Brain microvascular endothelial cell (primary cell): ENCODE data around the gene RNF38.

ENCODE experiments used
- DNase-seq: peaks from one replicate; pipeline ENCODE4 v3.0.0-alpha.2; 2020
- H3K27ac ChIP-seq: fragments of 250-450 bp; sonication (Bioruptor Pico); 2 replicates; pipeline ENCODE4 v1.5.1; 2020; ENCODE audit warnings: mild to moderate bottlenecking, moderate library complexity
- H3K27me3 ChIP-seq: fragments of 250-450 bp; sonication (Bioruptor Pico); replicated peaks from 2 replicates; pipeline ENCODE4 v1.5.1; 2020; ENCODE audit warnings: mild to moderate bottlenecking
- H3K36me3 ChIP-seq: fragments of 250-450 bp; sonication (Bioruptor Pico); replicated peaks from 2 replicates; pipeline ENCODE4 v1.5.1; 2020; ENCODE audit warnings: mild to moderate bottlenecking
- H3K4me3 ChIP-seq: 2 replicates; pipeline ENCODE4 v1.5.1; 2011; ENCODE audit warnings: low read depth, mild to moderate bottlenecking, control low read depth, low read length, moderate library complexity
- in situ Hi-C: cut with HindIII; loops from 2 replicates; pipeline ENCODE4 v1.10.0; 2017; ENCODE audit warnings: low sequenced_read_pairs, low pct_ligation_motif_present
- TF ChIP-seq, protein P1 (sequence below): IDR thresholded peaks from 2 replicates; pipeline ENCODE4 v1.5.1; 2011; ENCODE audit warnings: low read depth, mild to moderate bottlenecking, moderate library complexity, low read length, control low read depth, inconsistent platforms; ENCODE audit errors: missing control alignments

Gene RNF38

DNA sequence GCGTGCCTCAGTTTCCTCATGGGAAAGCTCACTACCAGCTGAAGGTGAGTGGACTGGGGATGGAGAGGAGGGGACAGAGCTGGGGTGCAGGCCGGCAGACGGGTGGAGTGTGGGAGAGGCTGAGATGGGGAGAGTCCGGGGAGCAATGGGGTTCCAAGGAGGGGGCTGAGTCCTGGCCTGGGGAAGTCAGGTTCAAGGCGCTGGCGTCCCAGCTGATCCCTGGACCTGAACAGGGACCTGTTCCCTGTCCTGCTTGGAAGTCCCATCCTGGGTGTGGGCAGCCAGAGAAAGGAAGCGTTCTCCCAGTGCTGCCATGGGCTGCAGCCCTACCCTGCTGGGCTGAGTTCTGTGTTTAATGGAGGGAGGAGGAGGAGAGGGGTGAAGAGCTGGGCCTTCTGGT, 80.9 kb downstream of the RNF38 start:
- H3K4me3 ChIP-seq, result no peak overlapping the region
- no peak overlapping the region for H3K27ac ChIP-seq
- no peaks in the 10 kb centered on the region for H3K27me3 ChIP-seq
- no peaks in the 10 kb centered on the region for H3K36me3 ChIP-seq
- in situ Hi-C loops, result no loop called here
- no peak for DNase-seq
- TF ChIP-seq, protein P1, sequence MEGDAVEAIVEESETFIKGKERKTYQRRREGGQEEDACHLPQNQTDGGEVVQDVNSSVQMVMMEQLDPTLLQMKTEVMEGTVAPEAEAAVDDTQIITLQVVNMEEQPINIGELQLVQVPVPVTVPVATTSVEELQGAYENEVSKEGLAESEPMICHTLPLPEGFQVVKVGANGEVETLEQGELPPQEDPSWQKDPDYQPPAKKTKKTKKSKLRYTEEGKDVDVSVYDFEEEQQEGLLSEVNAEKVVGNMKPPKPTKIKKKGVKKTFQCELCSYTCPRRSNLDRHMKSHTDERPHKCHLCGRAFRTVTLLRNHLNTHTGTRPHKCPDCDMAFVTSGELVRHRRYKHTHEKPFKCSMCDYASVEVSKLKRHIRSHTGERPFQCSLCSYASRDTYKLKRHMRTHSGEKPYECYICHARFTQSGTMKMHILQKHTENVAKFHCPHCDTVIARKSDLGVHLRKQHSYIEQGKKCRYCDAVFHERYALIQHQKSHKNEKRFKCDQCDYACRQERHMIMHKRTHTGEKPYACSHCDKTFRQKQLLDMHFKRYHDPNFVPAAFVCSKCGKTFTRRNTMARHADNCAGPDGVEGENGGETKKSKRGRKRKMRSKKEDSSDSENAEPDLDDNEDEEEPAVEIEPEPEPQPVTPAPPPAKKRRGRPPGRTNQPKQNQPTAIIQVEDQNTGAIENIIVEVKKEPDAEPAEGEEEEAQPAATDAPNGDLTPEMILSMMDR, result no peak

DNA sequence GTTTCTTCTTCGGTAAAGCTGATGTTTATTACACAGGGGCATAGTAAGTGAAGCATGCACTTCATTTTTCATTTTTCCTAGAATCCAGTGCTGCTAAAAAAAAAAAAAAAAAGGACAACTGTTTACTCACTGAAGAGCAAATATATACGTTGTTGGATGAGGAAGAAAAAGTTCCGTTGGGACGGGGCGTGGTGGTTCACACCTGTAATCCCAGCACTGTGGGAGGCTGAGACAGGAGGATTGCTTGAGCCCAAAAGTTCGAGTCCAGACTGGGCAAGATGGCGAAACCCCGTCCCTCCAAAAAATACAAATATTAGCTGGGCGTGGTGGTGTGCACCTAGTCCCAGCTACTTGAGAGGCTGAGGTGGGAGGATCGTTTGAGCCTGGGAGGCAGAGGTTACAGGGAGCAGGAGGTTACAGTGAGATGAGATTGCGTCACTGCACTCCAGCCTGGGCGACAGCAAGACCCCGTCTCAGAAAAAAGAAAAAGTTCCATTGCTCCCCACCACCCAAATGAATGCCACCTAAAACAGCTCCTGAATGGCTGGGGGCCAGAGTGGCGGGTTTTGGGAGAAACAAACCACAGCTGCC, 81.8 kb downstream of the RNF38 start:
- Histone ChIP-seq H3K4me3 (no peak overlapping the region), H3K27ac (no peak overlapping the region), H3K36me3 (no peaks in the 10 kb centered on the region), H3K27me3 (no peaks in the 10 kb centered on the region)
- no peak for DNase-seq
- in situ Hi-C loops, result no loop called here
- TF ChIP-seq, protein P1, result no peak

DNA sequence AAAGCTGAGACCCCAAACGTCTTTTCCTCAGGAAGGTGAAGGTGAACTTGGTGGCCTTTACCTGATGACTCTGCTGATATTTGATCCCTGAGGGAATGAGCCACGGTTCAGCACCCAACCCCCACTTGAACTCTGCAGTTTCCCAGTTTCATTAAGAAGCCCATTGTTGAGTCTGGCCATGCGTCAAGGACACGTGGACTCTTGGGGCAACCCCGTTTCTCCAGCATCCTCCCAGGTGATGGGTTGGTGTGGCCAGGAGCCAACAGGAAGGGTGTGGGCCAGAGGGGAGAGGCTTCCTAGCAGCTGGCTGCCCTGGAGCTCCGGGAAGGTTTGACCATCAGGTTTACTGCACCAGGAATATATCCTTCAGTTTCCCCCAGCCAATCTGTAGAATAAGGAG, 82.3 kb downstream of the RNF38 start:
- H3K27me3 ChIP-seq, result no peaks in the 10 kb centered on the region
- in situ Hi-C loops, result no loop called here
- no peaks in the 10 kb centered on the region for H3K36me3 ChIP-seq
- DNase-seq, result no peak
- H3K27ac ChIP-seq, result no peak overlapping the region
- TF ChIP-seq, protein P1, result no peak
- H3K4me3 ChIP-seq, result no peak overlapping the region

DNA sequence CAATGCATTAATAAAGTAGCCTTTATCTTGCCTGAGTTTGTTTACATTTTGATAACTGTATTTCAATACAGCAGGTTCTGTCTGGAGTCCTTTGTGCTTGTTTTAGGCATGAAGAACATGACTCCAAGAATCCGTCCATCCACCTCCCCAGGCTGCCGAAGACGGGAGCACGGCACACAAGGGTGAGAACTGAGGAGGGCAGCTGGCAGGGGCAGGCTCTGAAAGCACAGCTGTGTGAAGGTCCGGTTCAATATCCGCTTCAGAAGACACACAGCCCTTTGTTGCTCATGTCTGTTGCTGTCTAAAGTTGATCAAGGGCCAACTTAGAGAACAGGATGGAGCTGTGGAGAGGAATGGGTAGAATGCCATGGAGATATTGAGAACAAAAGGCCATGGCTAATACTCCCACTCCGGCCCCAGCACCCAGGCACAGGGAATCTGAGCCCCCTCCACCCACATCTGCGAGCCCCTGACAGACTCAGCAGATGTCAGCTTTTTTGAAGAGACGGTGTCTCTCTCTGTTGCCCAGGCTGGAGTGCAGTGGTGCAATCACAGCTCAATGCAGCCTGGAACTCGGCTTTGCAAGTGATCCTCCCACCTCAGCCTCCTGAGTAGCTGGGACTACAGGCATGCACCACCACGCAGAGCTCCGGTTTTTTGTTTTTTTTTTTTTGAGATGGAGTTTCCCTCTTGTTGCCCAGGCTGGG, 83.3 kb downstream of the RNF38 start:
- Histone ChIP-seq H3K4me3 (no peak overlapping the region), H3K27ac (no peak overlapping the region), H3K36me3 (no peaks in the 10 kb centered on the region), H3K27me3 (no peaks in the 10 kb centered on the region)
- in situ Hi-C loops, result no loop called here
- TF ChIP-seq, protein P1, result no peak
- DNase-seq, result peak; percentile 18

DNA sequence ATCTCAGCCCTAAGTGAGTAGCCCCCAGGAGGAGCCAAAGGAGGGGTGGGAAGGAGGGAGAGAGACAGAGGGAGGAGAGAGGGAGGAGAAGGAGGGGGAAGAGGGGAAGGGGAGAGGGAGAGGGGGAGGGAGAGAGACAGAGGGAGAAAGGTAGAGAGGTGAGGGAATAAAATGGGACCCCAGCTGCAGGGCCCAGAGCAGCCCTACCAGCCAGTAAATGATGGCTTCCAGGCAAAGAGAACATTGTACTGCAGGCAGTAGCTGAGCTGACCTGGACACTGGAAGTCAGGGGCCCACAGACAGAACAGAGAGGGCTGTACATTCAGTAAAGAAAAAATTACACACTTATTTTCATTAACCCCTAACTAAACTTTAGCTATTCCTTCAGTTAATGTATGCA, 84.0 kb downstream of the RNF38 start:
- no peak overlapping the region for H3K4me3 ChIP-seq
- no peak for DNase-seq
- in situ Hi-C loops, result no loop called here
- TF ChIP-seq, protein P1, result no peak
- no peak overlapping the region for H3K27ac ChIP-seq
- no peaks in the 10 kb centered on the region for H3K27me3 ChIP-seq
- no peaks in the 10 kb centered on the region for H3K36me3 ChIP-seq
